ENCODE measurements around the gene PPP1R17. TPM values are rescaled to one million over a fixed set of nuclear protein-coding genes. Genes with fewer than 3 reads are reported as not detected.

Gene PPP1R17
- total RNA-seq, 1 donor from 2014 or later: not detected

DNA sequence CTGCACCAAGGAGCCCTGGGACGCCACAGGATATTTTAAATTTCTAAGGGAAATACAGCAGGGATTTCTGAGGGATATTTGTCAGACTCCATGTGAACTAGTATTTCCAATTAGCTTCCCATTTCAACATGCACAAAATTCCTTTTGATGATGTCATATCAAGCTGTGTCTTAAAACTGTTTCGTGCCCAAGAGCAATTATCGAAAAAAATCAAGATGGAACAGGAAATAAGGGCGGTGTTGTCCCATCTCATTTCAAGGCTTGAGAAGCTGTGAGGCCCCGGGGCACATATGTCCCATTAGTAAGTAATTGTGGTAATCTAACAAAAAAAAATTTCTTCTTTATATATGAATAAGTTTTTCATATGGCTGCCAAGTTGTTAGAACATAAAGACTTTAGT, 47.4 kb downstream of the PPP1R17 start:
- TF ChIP-seq, protein P1, sequence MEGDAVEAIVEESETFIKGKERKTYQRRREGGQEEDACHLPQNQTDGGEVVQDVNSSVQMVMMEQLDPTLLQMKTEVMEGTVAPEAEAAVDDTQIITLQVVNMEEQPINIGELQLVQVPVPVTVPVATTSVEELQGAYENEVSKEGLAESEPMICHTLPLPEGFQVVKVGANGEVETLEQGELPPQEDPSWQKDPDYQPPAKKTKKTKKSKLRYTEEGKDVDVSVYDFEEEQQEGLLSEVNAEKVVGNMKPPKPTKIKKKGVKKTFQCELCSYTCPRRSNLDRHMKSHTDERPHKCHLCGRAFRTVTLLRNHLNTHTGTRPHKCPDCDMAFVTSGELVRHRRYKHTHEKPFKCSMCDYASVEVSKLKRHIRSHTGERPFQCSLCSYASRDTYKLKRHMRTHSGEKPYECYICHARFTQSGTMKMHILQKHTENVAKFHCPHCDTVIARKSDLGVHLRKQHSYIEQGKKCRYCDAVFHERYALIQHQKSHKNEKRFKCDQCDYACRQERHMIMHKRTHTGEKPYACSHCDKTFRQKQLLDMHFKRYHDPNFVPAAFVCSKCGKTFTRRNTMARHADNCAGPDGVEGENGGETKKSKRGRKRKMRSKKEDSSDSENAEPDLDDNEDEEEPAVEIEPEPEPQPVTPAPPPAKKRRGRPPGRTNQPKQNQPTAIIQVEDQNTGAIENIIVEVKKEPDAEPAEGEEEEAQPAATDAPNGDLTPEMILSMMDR (IDR thresholded peaks at IDR 0.05): no peak
- DNase-seq (ENCODE audit: low spot score): no peak
- no peak overlapping the region for H3K4me3 Mint-ChIP-seq (ENCODE audit: unreplicated experiment)
- H3K9me3 Mint-ChIP-seq (ENCODE audit: low read depth): no peaks in the 10 kb centered on the region
- H3K27me3 Mint-ChIP-seq (ENCODE audit: low read depth): no peaks in the 10 kb centered on the region
- H3K27ac Mint-ChIP-seq (ENCODE audit: unreplicated experiment): no peak overlapping the region
- peaks cover 3% of the 10 kb centered on the region for H3K4me1 Mint-ChIP-seq (ENCODE audit: low read depth)
- H3K36me3 Mint-ChIP-seq (ENCODE audit: low read depth): no peaks in the 10 kb centered on the region

DNA sequence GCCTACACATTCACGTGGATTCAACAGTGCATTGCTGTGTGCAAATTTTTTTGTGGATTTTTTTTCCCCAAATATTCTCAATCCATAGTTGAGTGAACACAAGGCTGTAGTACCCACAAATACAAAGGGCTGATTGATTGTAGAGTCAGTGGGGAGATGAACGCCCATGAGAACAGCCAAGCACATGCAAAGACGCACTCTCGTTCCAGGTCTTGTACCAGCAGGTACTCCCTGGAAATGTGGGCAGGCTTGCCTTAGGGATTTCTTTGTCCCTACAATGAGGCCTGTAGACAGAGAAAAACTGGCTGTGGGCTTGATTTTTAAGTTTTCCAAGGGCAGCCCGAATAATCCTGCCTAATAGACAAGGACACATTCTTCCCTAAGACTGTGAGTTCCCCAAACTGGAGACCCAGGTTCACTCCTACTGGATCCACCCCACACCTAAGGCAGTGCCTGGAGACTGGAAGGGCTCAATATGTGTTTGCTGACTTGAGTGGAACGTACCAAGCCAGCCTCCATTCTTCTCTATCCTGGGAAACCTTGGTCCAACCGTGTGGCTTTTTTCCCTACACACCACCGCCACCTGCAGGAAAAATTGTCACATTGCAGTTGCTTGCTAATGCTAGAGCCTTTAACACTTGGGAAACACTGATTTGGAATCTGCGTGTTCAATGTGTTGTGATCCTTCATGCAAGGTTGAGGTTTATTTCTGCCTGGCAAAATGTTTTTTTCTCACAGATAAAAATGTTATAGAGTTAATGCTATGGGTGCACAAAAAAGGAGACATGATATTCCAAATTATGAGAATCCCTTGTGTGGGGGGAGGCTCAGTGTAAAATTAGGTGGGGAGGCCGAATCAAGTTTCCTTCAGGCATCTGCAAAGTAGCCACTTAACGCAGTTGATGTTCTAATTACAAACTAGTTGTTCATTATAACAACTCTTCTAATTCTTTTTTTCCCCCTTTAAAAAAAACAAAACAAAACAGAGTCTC, 49.3 kb downstream of the PPP1R17 start:
- DNase-seq (ENCODE audit: low spot score): no peak
- Mint-ChIP-seq H3K4me3 (ENCODE audit: unreplicated experiment) (no peak overlapping the region), H3K9me3 (ENCODE audit: low read depth) (no peaks in the 10 kb centered on the region), H3K27me3 (ENCODE audit: low read depth) (no peaks in the 10 kb centered on the region), H3K4me1 (ENCODE audit: low read depth) (peaks cover 3% of the 10 kb centered on the region), H3K36me3 (ENCODE audit: low read depth) (no peaks in the 10 kb centered on the region), H3K27ac (ENCODE audit: unreplicated experiment) (no peak overlapping the region)
- TF ChIP-seq, protein P1 (IDR thresholded peaks at IDR 0.05): peak; percentile 88

DNA sequence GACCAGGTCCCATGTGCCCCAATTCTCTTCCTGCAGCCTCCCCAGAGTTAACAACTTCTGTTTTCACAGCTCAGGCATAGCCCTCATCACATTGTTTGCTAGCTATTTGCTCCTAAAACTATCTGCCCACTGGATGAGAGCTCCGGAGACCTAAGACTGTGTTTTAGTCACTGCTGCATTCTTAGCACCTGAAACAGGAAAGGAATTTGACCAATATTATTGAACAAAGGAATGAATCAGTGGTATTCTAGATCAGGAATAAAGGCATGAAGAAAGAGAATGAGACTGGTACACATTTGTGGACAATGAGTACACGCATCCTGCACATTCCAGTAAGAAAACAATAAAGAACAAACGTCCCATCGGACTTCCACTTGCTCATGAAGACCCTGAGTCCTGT, 54.8 kb downstream of the PPP1R17 start:
- no peak overlapping the region for H3K4me3 Mint-ChIP-seq (ENCODE audit: unreplicated experiment)
- H3K27ac Mint-ChIP-seq (ENCODE audit: unreplicated experiment): no peak overlapping the region
- H3K4me1 Mint-ChIP-seq (ENCODE audit: low read depth): peaks cover 9% of the 10 kb centered on the region
- TF ChIP-seq, protein P1 (IDR thresholded peaks at IDR 0.05): no peak
- peaks cover 5% of the 10 kb centered on the region for H3K36me3 Mint-ChIP-seq (ENCODE audit: low read depth)
- no peaks in the 10 kb centered on the region for H3K9me3 Mint-ChIP-seq (ENCODE audit: low read depth)
- no peak for DNase-seq (ENCODE audit: low spot score)
- no peaks in the 10 kb centered on the region for H3K27me3 Mint-ChIP-seq (ENCODE audit: low read depth)

DNA sequence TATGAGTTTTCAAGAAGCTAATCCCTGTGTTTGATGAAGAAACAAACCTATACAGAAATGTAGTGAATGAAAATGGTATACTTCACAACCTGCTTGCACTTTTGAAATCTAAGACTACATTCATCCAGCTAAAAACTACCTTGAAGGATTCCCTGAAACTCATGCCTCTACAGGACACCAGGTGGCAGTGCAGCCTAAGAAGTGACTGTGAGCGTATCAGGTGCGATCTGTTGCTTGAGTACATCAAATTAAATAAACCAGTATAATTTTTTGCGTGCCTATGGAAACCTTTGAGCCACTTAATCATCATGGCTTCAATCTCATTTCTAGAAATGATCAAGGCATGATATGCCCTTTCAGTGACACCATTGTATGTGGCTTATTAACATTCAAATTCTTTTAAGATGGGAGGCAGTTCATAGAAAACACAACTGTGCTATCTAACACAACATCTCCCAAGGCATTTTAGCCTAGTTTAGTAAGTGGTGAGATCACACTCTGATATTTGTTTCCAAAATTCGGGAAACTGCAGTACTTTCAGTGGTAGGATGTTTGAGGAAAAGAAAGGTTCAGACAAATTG, 57.4 kb downstream of the PPP1R17 start:
- H3K36me3 Mint-ChIP-seq (ENCODE audit: low read depth): peaks cover 9% of the 10 kb centered on the region
- H3K9me3 Mint-ChIP-seq (ENCODE audit: low read depth): peaks cover 3% of the 10 kb centered on the region
- no peak overlapping the region for H3K4me3 Mint-ChIP-seq (ENCODE audit: unreplicated experiment)
- TF ChIP-seq, protein P1 (IDR thresholded peaks at IDR 0.05): peak; percentile 99
- DNase-seq (ENCODE audit: low spot score): no peak
- H3K27ac Mint-ChIP-seq (ENCODE audit: unreplicated experiment): no peak overlapping the region
- H3K27me3 Mint-ChIP-seq (ENCODE audit: low read depth): no peaks in the 10 kb centered on the region
- H3K4me1 Mint-ChIP-seq (ENCODE audit: low read depth): peaks cover 9% of the 10 kb centered on the region

DNA sequence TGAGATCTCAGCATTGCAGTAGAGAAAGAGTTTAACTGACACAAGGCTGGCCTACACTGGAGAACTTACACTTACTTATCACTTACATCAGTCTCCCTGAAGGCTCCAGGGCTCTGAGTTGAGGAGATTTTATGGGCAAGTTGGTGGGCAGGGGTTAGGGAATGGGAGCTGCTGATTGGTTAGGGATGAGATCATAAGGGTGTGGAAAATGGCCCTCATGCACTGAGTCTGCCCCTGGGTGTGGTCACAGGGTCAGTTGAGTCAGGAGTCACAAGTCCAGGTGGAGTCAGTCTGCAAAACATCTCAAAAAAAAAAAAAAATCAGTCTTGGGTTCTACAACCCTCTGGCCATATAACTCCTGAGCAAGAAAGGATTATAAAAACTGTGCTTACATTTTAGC, 60.5 kb downstream of the PPP1R17 start:
- peaks cover 9% of the 10 kb centered on the region for H3K36me3 Mint-ChIP-seq (ENCODE audit: low read depth)
- no peak overlapping the region for H3K4me3 Mint-ChIP-seq (ENCODE audit: unreplicated experiment)
- peaks cover 3% of the 10 kb centered on the region for H3K9me3 Mint-ChIP-seq (ENCODE audit: low read depth)
- peaks cover 9% of the 10 kb centered on the region for H3K4me1 Mint-ChIP-seq (ENCODE audit: low read depth)
- H3K27me3 Mint-ChIP-seq (ENCODE audit: low read depth): no peaks in the 10 kb centered on the region
- TF ChIP-seq, protein P1 (IDR thresholded peaks at IDR 0.05): no peak
- DNase-seq (ENCODE audit: low spot score): no peak
- no peak overlapping the region for H3K27ac Mint-ChIP-seq (ENCODE audit: unreplicated experiment)

Data from chondrocyte (in vitro differentiated cells).